GM20431 (cell line): ENCODE measurements around the gene TAX1BP3.
"Not testable (repeated sequence)": the region's sequence is repeated elsewhere in the genome, so short reads cannot be mapped to it uniquely, and the experiment has no call there.

Experiments
- in situ Hi-C: fragments of 300-500 bp; cut with MseI, MboI; formaldehyde crosslinking; loops from one replicate; pipeline ENCODE4 v1.15.0; 2020; ENCODE audit warnings: low sequenced_read_pairs; ENCODE audit not compliant: unreplicated experiment

The TAX1BP3 gene

GRCh38 chr17:3668279-3669084 lies at the start of gene TAX1BP3, which contains the start of gene EMC6:
Gene TAX1BP3 (minus strand): TSS chr17:3668578. CDS start chr17:3668526, 52 bp downstream.
Gene EMC6 (plus strand): TSS chr17:3668812. CDS start chr17:3669147, 335 bp downstream.
- in situ Hi-C loops, result no loop called here

GRCh38 chr17:3715296-3715695 lies 46.9 kb upstream of the TAX1BP3 start:
- in situ Hi-C loops, result no loop called here

- in situ Hi-C loops, result no loop called here
Observed at GRCh38 chr17:3712811-3713463, 44.6 kb upstream of the TAX1BP3 start.

- in situ Hi-C loops, result no loop called here
Observed at GRCh38 chr17:3710951-3711383, 42.6 kb upstream of the TAX1BP3 start.

GRCh38 chr17:3708366-3708765 lies 40.0 kb upstream of the TAX1BP3 start:
- in situ Hi-C loops, result no loop called here

GRCh38 chr17:3705718-3705984 lies 37.3 kb upstream of the TAX1BP3 start:
- in situ Hi-C loops, result not testable (repeated sequence)

GRCh38 chr17:3704931-3705717 lies 36.7 kb upstream of the TAX1BP3 start:
- in situ Hi-C loops, result no loop called here

- in situ Hi-C loops, result not testable (repeated sequence)
Observed at GRCh38 chr17:3702041-3702539, 33.7 kb upstream of the TAX1BP3 start.

- in situ Hi-C loops, result no loop called here
Observed at GRCh38 chr17:3699951-3700350, 31.6 kb upstream of the TAX1BP3 start.

- in situ Hi-C loops, result no loop called here
Observed at GRCh38 chr17:3698139-3698538, 29.8 kb upstream of the TAX1BP3 start.

- in situ Hi-C loops, result no loop called here
Observed at GRCh38 chr17:3697103-3697476, 28.7 kb upstream of the TAX1BP3 start.

GRCh38 chr17:3695723-3696411 lies 27.5 kb upstream of the TAX1BP3 start, which contains the start of gene P2RX5:
Gene P2RX5 (minus strand): TSS chr17:3696155. CDS start chr17:3696005, 150 bp downstream.
- in situ Hi-C loops, result no loop called here

- in situ Hi-C loops, result no loop called here
Observed at GRCh38 chr17:3695129-3695722, 26.8 kb upstream of the TAX1BP3 start.

- in situ Hi-C loops, result no loop called here
Observed at GRCh38 chr17:3693829-3694231, 25.5 kb upstream of the TAX1BP3 start.

GRCh38 chr17:3693141-3693540 lies 24.8 kb upstream of the TAX1BP3 start:
- in situ Hi-C loops, result no loop called here

GRCh38 chr17:3692346-3692745 lies 24.0 kb upstream of the TAX1BP3 start:
- in situ Hi-C loops, result no loop called here

GRCh38 chr17:3691617-3692067 lies 23.3 kb upstream of the TAX1BP3 start:
- in situ Hi-C loops, result no loop called here

GRCh38 chr17:3690094-3690715 lies 21.8 kb upstream of the TAX1BP3 start:
- in situ Hi-C loops, result no loop called here
